PFSK-1 (cell line): ENCODE data around the gene SDHA.

Experiments used
- SIN3A ChIP-seq: IDR thresholded peaks from 2 replicates; pipeline ENCODE4 v1.6.1; 2012; ENCODE audit warnings: mild to moderate bottlenecking, low read length, moderate library complexity, borderline replicate concordance; ENCODE audit not compliant: insufficient read depth
- TAF1 ChIP-seq: IDR thresholded peaks from 2 replicates; pipeline ENCODE4 v1.6.1; 2012; ENCODE audit warnings: low read length, control low read depth, borderline replicate concordance; ENCODE audit not compliant: insufficient read depth
- TF ChIP-seq, protein P1 (sequence below), 2 experiments: IDR thresholded peaks; 2 replicates each; pipeline versions ENCODE4 v1.6.1 to v1.8.0; 2011 to 2012; ENCODE audit warnings: low read depth in 2 of 2, low read length in 2 of 2, control low read depth in 1 of 2, inconsistent platforms in 1 of 2, mild to moderate bottlenecking in 1 of 2, moderate library complexity in 1 of 2; ENCODE audit not compliant: insufficient read depth in 1 of 2

DNA sequence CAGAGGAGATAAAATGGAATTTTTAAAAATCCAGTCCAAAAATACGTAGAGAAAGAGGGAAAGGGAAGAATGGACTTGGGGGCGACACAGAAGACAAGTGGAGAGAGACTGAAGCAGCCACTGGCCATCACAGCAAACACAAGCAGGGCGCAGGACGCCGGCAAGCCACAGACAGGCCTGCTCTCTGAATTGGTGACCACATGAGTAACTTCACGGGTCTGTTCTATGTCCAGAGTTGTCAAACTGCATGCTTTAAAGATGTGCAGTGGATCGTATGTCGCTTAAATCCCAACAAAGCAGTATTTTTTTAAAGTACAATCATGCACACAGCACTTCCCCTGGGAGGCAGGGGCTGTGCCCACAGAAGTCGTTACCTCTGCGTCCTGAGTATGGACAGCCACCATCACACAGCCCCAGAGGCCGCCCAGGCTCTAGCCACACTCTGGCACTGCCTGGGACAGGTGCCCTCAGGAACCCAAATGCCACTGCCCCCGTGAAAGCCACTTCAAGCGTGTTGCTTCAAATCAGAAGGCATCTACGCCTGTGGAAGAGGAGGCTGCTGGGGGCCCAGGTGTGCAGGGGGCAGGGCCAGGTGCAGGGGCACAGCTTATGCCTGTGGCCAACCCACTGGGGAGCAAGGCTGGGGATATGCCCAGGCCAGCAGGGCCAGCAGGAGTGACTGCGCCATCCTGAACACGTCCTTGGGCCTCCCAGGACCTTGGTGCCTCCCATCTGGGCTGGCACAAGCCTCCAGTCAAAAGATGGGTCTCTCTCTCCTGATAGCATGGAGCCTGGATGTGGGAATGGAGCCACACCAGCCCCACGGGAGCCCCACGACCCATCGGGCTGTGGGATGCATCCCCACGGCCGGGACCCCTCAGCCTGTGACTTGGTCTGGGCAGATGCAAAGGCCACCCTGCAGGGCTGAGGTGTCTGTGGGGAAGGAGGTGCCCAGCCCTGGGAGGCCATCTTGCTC is 32.7 kb upstream of the SDHA start:
- TF ChIP-seq SIN3A (no peak), TAF1 (no peak)
- TF ChIP-seq, protein P1, sequence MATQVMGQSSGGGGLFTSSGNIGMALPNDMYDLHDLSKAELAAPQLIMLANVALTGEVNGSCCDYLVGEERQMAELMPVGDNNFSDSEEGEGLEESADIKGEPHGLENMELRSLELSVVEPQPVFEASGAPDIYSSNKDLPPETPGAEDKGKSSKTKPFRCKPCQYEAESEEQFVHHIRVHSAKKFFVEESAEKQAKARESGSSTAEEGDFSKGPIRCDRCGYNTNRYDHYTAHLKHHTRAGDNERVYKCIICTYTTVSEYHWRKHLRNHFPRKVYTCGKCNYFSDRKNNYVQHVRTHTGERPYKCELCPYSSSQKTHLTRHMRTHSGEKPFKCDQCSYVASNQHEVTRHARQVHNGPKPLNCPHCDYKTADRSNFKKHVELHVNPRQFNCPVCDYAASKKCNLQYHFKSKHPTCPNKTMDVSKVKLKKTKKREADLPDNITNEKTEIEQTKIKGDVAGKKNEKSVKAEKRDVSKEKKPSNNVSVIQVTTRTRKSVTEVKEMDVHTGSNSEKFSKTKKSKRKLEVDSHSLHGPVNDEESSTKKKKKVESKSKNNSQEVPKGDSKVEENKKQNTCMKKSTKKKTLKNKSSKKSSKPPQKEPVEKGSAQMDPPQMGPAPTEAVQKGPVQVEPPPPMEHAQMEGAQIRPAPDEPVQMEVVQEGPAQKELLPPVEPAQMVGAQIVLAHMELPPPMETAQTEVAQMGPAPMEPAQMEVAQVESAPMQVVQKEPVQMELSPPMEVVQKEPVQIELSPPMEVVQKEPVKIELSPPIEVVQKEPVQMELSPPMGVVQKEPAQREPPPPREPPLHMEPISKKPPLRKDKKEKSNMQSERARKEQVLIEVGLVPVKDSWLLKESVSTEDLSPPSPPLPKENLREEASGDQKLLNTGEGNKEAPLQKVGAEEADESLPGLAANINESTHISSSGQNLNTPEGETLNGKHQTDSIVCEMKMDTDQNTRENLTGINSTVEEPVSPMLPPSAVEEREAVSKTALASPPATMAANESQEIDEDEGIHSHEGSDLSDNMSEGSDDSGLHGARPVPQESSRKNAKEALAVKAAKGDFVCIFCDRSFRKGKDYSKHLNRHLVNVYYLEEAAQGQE (IDR thresholded peaks at IDR 0.05; ENCODE audit: insufficient read depth in 1 of 2, low read depth in 2 of 2, low read length in 2 of 2), result no peak
